Measurements from ENCODE around the gene WBP2. TPM values are rescaled to one million over a fixed set of nuclear protein-coding genes. Genes with fewer than 3 reads are reported as not detected.

WBP2 gene
- total and polyA plus RNA-seq, 2 of the 13 experiments (the other 11 are each of a cell fraction or from before 2014, with no cell fraction given): 29.2 to 29.5 TPM

- TF ChIP-seq HMGXB3 (CRISPR knock-in tag; IDR thresholded peaks at IDR 0.05; ENCODE audit: borderline replicate concordance) (no peak), ZFAT (CRISPR knock-in tag; conservative IDR thresholded peaks at IDR 0.05) (no peak)
Measured at GRCh38 chr17:75838410-75838809, 16.7 kb downstream of the WBP2 start (continued).

- Histone ChIP-seq H3K36me3 (replicated peaks in 1 of 2; ENCODE audit: control insufficient read depth in 1 of 2, insufficient read depth in 2 of 2, low read length in 2 of 2) (peaks cover 15 to 32% of the 10 kb centered on the region in 2 experiments; a peak in 4 of 5 replicates), H3K4me1 (ENCODE audit: insufficient read depth, low read length) (peaks cover under 1% of the 10 kb centered on the region; the same call in 1 of the 2 replicates), H3K4me2 (ENCODE audit: low read depth, low read length) (no peak overlapping the region), H3K27me3 (ENCODE audit: control insufficient read depth in 1 of 2, insufficient read depth in 2 of 2, low read length in 2 of 2) (no peaks in the 10 kb centered on the region), H3K27ac (ENCODE audit: extremely low read length, insufficient read depth, low read length) (no peak overlapping the region), H4K20me1 (ENCODE audit: insufficient read depth, low read length) (no peaks in the 10 kb centered on the region), H3K79me2 (ENCODE audit: insufficient read depth, low read length) (no peaks in the 10 kb centered on the region), H3K9ac (ENCODE audit: insufficient read depth, low read depth, low read length) (no peak overlapping the region), H2AFZ (ENCODE audit: low read length) (no peak overlapping the region), H3K9me3 (ENCODE audit: low read length) (no peaks in the 10 kb centered on the region), H3K4me3 (replicated peaks in 1 of 3; ENCODE audit: insufficient read depth in 1 of 3, low read depth in 2 of 3, low read length in 3 of 3) (no peak overlapping the region)
- CTCF ChIA-PET (ENCODE audit: low intra/inter-chr PET ratio, low total read pairs): no interaction called here
- FAIRE-seq (no peak), DNase-seq (ENCODE audit: low spot score) (no peak), ATAC-seq (no peak)
- intact Hi-C loops (cut with micrococcal nuclease; ENCODE audit: unreplicated experiment): no loop called here
- 97% methylated on average over 7 of the region's 7 CpGs for WGBS (ENCODE audit: low lambda C conversion rate)
- in situ Hi-C loops (cut with HindIII; ENCODE audit: extremely low pct_ligation_motif_present, low pct_unique_long_range_greater_than_20kb): no loop called here
- TF ChIP-seq IRF9 (CRISPR knock-in tag; IDR thresholded peaks at IDR 0.05; ENCODE audit: borderline replicate concordance) (no peak), AGO2 (optimal IDR thresholded peaks at IDR 0.05; ENCODE audit: low read depth, low read length) (peak; percentile 47)
- POLR2A ChIA-PET: interaction anchor here (0.7 to 2.6 kb wide), 3 partner anchors 18 to 58 kb away, joined by 5 to 8 read pairs (median 7); partner anchors contain the start of genes TRIM47 and WBP2
- BruUV-seq (replicated peaks): no TSS peak
Measured at GRCh38 chr17:75837899-75838298, 17.2 kb downstream of the WBP2 start.

Measured in HepG2 (cell line).